Kidney (tissue), 14 donors: ENCODE data around the gene ALK. TPM values are rescaled to one million over a fixed set of nuclear protein-coding genes. Genes with fewer than 3 reads are reported as not detected.

Experiments
- DNase-seq, 5 donors: peaks; one replicate each; pipeline ENCODE4 v3.0.0-alpha.2; 2013 to 2020
- FAIRE-seq: peaks from 2 replicates; lab custom pipeline; 2012; peaks lifted over from hg19 to GRCh38; lab: Jason Lieb, UNC
- H3K27ac ChIP-seq, 2 donors: one replicate each; pipeline ENCODE4 v1.7.0; 2013; ENCODE audit warnings: low read depth in 2 of 2, low read length in 2 of 2, inconsistent platforms in 1 of 2
- H3K27me3 ChIP-seq: one replicate; pipeline ENCODE4 v1.7.1; 2013; ENCODE audit warnings: low read length, inconsistent platforms; ENCODE audit not compliant: control insufficient read depth, insufficient read depth
- H3K36me3 ChIP-seq, 3 donors: one replicate each; pipeline versions ENCODE4 v1.7.0 to v1.7.1; 2013; ENCODE audit warnings: low read length in 3 of 3, control low read depth in 1 of 3, inconsistent platforms in 1 of 3; ENCODE audit not compliant: insufficient read depth in 3 of 3, control insufficient read depth in 2 of 3
- H3K4me1 ChIP-seq, 3 donors: one replicate each; pipeline versions ENCODE4 v1.7.0 to v1.7.1; 2013; ENCODE audit warnings: low read length in 3 of 3, inconsistent platforms in 1 of 3, low read depth in 1 of 3; ENCODE audit not compliant: control insufficient read depth in 2 of 3, insufficient read depth in 2 of 3
- H3K4me3 ChIP-seq, 3 donors: one replicate each; pipeline versions ENCODE4 v1.7.0 to v1.8.1; 2013; ENCODE audit warnings: low read length in 3 of 3, control low read depth in 1 of 3, inconsistent platforms in 1 of 3
- H3K9ac ChIP-seq, 3 donors: one replicate each; pipeline versions ENCODE4 v1.7.0 to v1.7.1; 2013; ENCODE audit warnings: low read length in 3 of 3, control low read depth in 1 of 3, inconsistent platforms in 1 of 3
- H3K9me3 ChIP-seq, 3 donors: one replicate each; pipeline versions ENCODE4 v1.7.0 to v1.7.1; 2013; ENCODE audit warnings: low read length in 3 of 3, control low read depth in 1 of 3, inconsistent platforms in 1 of 3; ENCODE audit not compliant: control insufficient read depth in 2 of 3, insufficient read depth in 1 of 3
- CTCF ChIP-seq: IDR thresholded peaks from 3 replicates; pipeline ENCODE4 v1.5.1; 2012; ENCODE audit warnings: mild to moderate bottlenecking, moderate library complexity, borderline replicate concordance; ENCODE audit not compliant: insufficient read depth; ENCODE audit errors: extremely low read depth
- intact Hi-C: fragments of 100-400 bp; cut with DNase I; formaldehyde crosslinking; loops from one replicate; pipeline ENCODE4 v1.11.1; 2022
- polyA plus RNA-seq: library from polyadenylated mRNA; stranded (reverse); fragments of 350-450 nt; fragmentation: Illumina TruSeq; extraction: RNeasy Lipid Tissue Mini Kit (QIAGEN cat#74804); gene quantifications from one replicate; pipeline ENCODE4 v1.2.3, GENCODE V29; 2014; ENCODE audit warnings: low read depth, low replicate concordance; ENCODE audit not compliant: insufficient read depth
- total RNA-seq: library from RNA; stranded (reverse); fragmentation: NEBNext Ultra II Directional; extraction: Animal tissue kit (Norgen Biotek cat#: 25700); gene quantifications from one replicate; pipeline ENCODE4 v1.2.1, GENCODE V29; 2021
- donor health status: control.
- donor health status: control.
- donor health status: control.
- donor health status: control.
- donor health status: control.
- donor health status: DM: yes; HTN: yes; CAD: no.
- donor health status: Normal renal cell carcinoma (clear cell type).

Gene ALK
- total and polyA plus RNA-seq, 2 donors from 2014 or later, result 0.13 TPM; not detected in 1

DNA sequence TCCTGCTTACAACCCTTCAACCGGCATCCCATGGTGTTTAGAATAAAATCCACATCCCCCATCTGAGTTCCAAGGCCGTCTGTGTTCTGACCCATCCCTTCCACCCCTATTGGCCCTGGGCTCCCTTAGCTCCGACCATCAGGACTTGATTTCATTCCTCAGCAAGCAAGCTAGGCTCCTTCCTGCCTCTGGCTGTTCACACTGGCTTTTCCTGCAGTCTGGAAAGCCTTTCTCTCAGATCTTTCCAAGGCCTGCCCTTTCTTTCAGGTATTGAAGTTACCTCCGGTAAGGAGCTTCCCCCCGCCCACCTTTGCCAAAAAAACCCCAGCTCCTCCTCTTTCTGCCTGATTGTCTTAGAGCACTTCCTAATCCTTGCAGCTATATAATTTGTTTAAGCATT is 719.4 kb downstream of the ALK start:
- intact Hi-C loops, result no loop called here
- no peak for DNase-seq
- FAIRE-seq, result no peak

DNA sequence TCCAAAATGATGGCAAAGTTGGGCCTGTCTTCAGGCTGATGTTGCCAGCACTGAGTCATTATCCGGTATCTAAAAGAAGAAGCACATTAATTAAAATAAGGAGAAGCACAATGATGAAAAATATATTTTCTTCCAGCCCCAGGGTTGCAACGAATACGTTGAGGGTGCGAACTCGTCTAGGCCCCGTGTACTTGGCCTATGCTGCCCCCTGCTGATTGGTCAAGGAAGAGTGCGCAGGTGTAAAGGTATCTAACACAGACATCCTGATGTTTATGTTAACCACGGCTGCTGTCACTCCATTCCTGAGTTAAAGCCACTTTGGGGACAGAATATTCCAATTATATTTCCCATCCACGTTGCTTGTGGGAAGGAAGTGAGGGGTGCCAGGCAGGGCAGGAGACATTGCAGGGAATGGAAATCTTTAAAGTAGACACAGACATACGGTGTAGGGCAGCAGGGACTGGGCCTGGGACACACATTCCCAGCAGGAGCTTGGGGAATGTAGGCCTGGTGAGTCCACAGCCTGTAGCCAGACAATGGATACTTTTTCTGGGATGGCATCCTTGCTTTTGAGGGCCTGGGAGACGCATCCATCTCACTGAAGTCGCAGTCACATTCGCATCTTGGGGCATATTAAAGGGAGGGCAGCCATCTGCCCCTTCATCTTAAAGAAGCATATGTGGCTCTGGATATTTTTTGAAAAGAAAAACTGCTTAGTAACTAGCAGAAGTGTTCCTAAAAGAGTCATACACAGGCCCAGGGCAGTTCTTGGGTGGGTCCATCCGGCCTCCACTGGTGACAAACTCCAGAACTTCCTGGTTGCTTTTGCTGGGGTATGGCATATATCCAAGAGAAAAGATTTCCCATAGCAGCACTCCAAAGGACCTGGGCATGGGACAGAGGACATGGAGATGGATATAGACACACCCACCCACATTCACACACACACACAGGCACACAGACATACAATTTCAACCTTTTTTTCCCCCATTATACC is 724.3 kb downstream of the ALK start:
- no peak overlapping the region for H3K27ac ChIP-seq
- no peaks in the 10 kb centered on the region for H3K27me3 ChIP-seq
- peak; percentile 37 for FAIRE-seq
- intact Hi-C loops, result loop anchor here (5.0 kb wide), 1 partner anchor 240 kb away; no protein-coding TSS in a partner anchor
- no peaks in the 10 kb centered on the region for H3K9me3 ChIP-seq
- peak; percentile 82 for TF ChIP-seq CTCF
- no peak overlapping the region for H3K4me3 ChIP-seq
- no peaks in the 10 kb centered on the region for H3K36me3 ChIP-seq
- no peak overlapping the region for H3K9ac ChIP-seq
- H3K4me1 ChIP-seq, result no peaks in the 10 kb centered on the region
- DNase-seq, result peak in 4 of 5 donors; percentile 71 to 84 (median 78)

More for the DNA sequence above, 719.4 kb downstream of the ALK start:
- H3K27me3 ChIP-seq, result no peaks in the 10 kb centered on the region
- H3K27ac ChIP-seq, result no peak overlapping the region
- H3K36me3 ChIP-seq, result no peaks in the 10 kb centered on the region
- H3K9me3 ChIP-seq, result no peaks in the 10 kb centered on the region
- no peak for TF ChIP-seq CTCF
- H3K9ac ChIP-seq, result no peak overlapping the region
- no peaks in the 10 kb centered on the region for H3K4me1 ChIP-seq
- H3K4me3 ChIP-seq, result no peak overlapping the region

GRCh38 chr2:29195796-29196195 is 725.6 kb downstream of the ALK start:
- intact Hi-C loops, result loop anchor here (5.0 kb wide), 1 partner anchor 238 kb away; no protein-coding TSS in a partner anchor
- no peaks in the 10 kb centered on the region for H3K4me1 ChIP-seq
- TF ChIP-seq CTCF, result no peak

More at GRCh38 chr2:29195796-29196195, 725.6 kb downstream of the ALK start:
- no peak for DNase-seq
- Histone ChIP-seq H3K9ac (no peak overlapping the region), H3K27me3 (no peaks in the 10 kb centered on the region), H3K9me3 (no peaks in the 10 kb centered on the region), H3K4me3 (no peak overlapping the region), H3K36me3 (no peaks in the 10 kb centered on the region), H3K27ac (no peak overlapping the region)
- FAIRE-seq, result no peak
